Measurements from ENCODE around the gene RIC1.
"Not testable (repeated sequence)": the region's sequence is repeated elsewhere in the genome, so short reads cannot be mapped to it uniquely, and the experiment has no call there.

Gene RIC1

DNA sequence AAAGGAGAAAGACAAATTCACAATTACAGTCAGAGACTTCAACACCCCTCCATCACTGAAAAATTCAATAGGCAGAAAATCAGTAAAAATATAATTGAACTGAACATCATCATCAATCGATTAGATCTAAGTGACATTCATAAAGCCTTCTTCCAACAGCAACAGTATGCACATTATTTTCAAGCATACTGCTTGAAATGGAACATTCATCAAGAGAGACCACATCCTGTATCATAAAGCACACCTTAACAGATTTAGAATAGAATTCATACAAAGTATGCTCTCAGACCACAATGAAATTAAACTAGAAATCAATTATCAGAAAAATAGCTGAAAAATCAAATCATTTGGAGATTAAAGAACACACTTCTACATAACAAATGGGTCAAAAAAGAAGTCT lies 164.9 kb downstream of the RIC1 start:
- H3K27me3 Mint-ChIP-seq, result no peaks in the 10 kb centered on the region
- ATAC-seq, result no peak
- H3K4me3 Mint-ChIP-seq, result no peak overlapping the region
- no peaks in the 10 kb centered on the region for H3K9me3 Mint-ChIP-seq
- no peak overlapping the region for H3K27ac Mint-ChIP-seq
- peaks cover 31% of the 10 kb centered on the region for H3K4me1 Mint-ChIP-seq
- H3K36me3 Mint-ChIP-seq, result peaks cover 71% of the 10 kb centered on the region

DNA sequence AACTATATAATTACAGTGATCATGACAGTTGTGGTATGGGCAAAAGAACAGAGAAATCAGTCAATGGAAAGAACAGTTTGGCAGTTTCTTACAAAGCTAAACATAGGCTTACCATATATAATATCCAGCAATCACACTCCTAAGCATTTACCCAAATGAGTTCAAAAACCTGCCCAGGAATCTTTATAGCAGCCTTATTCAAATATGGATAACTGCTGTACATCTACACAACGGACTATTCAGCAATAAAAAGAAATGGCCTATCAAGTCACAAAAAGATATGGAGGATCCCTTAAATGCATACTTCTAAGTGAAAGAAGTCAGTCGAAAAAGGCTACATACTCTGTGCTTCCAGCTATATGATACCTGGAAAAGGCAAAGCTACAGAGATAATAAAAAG lies 167.4 kb downstream of the RIC1 start:
- no peak overlapping the region for H3K4me3 Mint-ChIP-seq
- no peak for ATAC-seq
- H3K36me3 Mint-ChIP-seq, result peaks cover 46% of the 10 kb centered on the region
- H3K27ac Mint-ChIP-seq, result no peak overlapping the region
- no peaks in the 10 kb centered on the region for H3K9me3 Mint-ChIP-seq
- peaks cover 14% of the 10 kb centered on the region for H3K4me1 Mint-ChIP-seq
- no peaks in the 10 kb centered on the region for H3K27me3 Mint-ChIP-seq

DNA sequence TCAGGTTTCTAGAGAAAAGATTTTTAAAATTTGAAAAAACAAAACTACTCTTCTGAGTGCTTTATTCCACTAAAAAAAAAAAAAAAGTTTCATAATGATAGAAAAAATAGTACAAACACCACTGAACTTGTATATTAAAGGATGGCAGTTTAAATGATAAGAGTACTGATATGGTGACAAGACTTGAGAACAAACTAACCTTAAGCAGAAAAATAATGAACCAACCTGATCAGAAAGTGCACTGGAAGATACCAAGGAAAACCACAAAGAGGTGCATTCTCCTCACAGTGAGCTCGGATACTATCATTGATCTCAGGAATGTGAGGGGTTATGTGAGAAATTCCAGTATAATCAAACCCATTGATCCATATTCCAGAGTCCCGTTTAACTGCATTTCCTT lies 169.7 kb downstream of the RIC1 start:
- ATAC-seq, result no peak
- Mint-ChIP-seq H3K9me3 (no peaks in the 10 kb centered on the region), H3K27me3 (no peaks in the 10 kb centered on the region), H3K4me1 (peaks cover 14% of the 10 kb centered on the region), H3K27ac (no peak overlapping the region), H3K36me3 (peaks cover 36% of the 10 kb centered on the region), H3K4me3 (no peak overlapping the region)

DNA sequence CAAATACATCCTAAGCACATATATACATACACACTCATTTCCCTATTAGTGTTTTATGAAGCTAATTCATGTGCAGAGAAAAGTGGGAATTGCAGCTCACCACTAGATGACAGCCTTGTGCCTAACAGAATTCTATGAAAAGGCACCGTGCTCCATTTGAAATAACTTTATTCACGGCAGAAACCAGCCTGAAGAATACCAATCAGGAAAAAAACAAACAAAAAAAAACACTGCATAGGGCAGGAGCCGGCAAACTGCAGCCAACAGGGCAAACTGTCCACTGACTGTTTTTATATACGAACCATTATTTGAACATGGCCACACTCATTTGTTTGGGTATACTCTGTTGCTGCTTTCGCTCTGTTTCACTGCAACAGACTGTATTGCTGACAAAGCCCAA lies 170.4 kb downstream of the RIC1 start:
- Mint-ChIP-seq H3K27me3 (no peaks in the 10 kb centered on the region), H3K27ac (no peak overlapping the region)

DNA sequence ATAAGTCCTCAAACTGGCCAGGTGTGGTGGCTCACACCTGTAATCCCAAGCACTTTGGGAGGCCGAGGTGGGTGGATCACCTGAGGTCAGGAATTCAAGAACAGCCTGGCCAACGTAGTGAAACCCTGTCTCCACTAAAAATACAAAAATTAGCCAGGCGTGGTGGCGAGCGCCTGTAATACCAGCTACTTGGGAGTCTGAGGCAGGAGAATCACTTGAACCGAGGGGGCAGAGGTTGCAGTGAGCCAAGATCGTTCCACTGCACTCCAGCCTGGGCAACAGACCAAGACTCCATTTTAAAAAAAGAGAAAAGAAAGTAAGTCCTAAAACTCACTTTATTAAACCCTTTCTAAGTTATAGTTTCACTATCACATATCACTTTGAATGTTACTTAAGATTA lies 171.5 kb downstream of the RIC1 start:
- ATAC-seq, H3K27ac Mint-ChIP-seq, H3K9me3 Mint-ChIP-seq, H3K4me1 Mint-ChIP-seq, H3K27me3 Mint-ChIP-seq, H3K4me3 Mint-ChIP-seq: not testable (repeated sequence)
- H3K36me3 Mint-ChIP-seq, result peaks cover 33% of the 10 kb centered on the region

More for the DNA sequence above, 170.4 kb downstream of the RIC1 start:
- ATAC-seq, result no peak
- Mint-ChIP-seq H3K4me3 (no peak overlapping the region), H3K9me3 (no peaks in the 10 kb centered on the region), H3K36me3 (peaks cover 29% of the 10 kb centered on the region), H3K4me1 (peaks cover 7% of the 10 kb centered on the region)

DNA sequence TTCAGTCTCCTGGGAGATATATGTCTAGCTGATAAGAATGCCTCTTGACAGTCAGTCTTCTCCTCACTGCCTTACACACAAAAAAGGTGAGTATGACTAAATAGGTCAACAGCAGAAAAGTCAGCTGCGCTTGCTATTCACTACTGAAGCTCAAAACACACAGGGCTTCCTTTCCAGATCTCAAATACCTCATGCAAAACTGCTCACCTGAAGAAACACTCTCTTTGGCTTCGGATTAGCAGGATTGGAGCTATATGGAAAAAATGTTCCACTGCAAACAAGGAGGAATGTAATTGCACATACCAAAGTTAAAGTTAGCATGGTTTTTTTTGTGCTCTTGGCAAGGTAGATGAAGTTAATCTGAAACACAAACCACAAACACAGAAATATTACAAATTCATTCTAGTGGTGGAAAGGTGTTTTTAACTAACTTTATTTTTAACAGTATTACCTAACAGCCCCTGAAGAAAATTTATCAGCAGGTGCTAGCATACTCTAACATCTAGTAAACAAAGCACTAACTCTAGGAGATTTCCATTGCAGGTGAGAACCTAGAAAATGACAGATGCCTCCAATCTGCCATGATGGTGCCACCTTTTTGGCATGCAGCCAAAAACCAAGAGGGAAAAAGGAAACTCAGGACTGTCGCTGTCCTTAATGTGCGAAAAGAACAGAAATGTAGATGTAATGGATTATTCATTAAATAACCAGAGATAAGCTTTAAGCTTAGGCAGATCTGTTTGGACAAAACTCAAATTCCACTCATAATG lies 172.2 kb downstream of the RIC1 start:
- Mint-ChIP-seq H3K27me3 (no peaks in the 10 kb centered on the region), H3K4me3 (no peak overlapping the region), H3K36me3 (peaks cover 29% of the 10 kb centered on the region), H3K27ac (no peak overlapping the region), H3K4me1 (peaks cover 5% of the 10 kb centered on the region), H3K9me3 (no peaks in the 10 kb centered on the region)
- ATAC-seq, result no peak

DNA sequence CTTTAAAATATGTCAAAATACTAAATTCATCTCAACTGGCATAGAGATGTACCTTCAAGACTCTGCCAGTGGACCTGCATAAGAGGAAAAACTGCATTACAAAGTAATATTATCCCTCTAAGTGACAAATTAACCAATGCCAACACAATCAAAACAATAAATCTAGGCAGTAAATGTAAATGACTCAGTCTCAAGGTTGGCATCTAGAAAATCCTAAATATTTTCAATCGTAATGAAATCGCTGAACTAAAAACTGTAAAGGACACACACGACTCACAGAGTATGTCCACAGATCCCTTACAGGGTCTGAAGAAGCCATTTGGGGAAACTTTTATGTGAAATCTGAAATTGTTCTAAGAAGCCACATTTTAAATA lies 172.8 kb downstream of the RIC1 start:
- ATAC-seq, result no peak
- Mint-ChIP-seq H3K27me3 (no peaks in the 10 kb centered on the region), H3K4me3 (no peak overlapping the region), H3K27ac (no peak overlapping the region), H3K4me1 (no peaks in the 10 kb centered on the region), H3K9me3 (no peaks in the 10 kb centered on the region), H3K36me3 (peaks cover 23% of the 10 kb centered on the region)

DNA sequence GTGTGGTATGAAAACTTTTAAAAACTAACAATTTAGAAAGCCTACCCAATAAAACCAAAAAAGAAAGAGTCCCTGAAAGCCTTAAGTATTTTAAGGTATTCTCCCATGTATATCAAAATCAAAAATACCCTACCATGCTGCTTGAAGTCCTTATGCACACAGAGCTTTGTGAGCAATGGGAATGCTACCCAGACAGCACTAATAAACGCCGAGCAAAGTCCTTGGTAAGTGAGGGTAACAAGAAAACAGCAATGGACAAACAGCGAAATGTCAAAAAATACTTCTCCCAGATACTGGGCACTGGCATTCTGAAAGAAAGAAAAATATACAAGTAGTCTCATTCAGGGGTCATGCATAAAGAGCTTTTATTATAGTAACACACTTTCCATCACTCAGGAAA lies 176.6 kb downstream of the RIC1 start:
- no peak overlapping the region for H3K27ac Mint-ChIP-seq
- no peak for ATAC-seq
- H3K9me3 Mint-ChIP-seq, result no peaks in the 10 kb centered on the region
- H3K4me1 Mint-ChIP-seq, result no peaks in the 10 kb centered on the region
- peaks cover 49% of the 10 kb centered on the region for H3K36me3 Mint-ChIP-seq
- H3K27me3 Mint-ChIP-seq, result no peaks in the 10 kb centered on the region
- H3K4me3 Mint-ChIP-seq, result no peak overlapping the region

DNA sequence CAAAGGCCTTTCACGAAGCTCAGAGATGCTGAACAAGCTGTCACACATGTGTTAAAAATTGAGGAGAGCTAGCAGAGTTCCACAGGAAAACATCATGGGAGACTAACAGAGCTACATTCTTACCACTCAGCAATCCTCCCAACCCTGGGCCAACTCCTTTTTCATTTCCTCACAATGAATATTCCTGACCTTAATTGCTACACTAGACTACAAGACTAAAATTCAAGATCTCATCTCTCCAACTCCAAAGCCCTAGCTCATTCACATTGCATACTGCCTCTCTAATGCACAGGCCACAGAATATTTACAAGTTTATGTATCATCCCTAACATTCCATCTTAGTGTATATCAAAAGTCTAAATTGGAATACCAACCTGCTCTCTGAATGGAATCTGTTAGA lies 182.8 kb downstream of the RIC1 start:
- no peaks in the 10 kb centered on the region for H3K27me3 Mint-ChIP-seq
- H3K36me3 Mint-ChIP-seq, result peaks cover 67% of the 10 kb centered on the region
- no peak overlapping the region for H3K4me3 Mint-ChIP-seq
- H3K27ac Mint-ChIP-seq, result no peak overlapping the region
- no peaks in the 10 kb centered on the region for H3K4me1 Mint-ChIP-seq
- no peak for ATAC-seq
- no peaks in the 10 kb centered on the region for H3K9me3 Mint-ChIP-seq

DNA sequence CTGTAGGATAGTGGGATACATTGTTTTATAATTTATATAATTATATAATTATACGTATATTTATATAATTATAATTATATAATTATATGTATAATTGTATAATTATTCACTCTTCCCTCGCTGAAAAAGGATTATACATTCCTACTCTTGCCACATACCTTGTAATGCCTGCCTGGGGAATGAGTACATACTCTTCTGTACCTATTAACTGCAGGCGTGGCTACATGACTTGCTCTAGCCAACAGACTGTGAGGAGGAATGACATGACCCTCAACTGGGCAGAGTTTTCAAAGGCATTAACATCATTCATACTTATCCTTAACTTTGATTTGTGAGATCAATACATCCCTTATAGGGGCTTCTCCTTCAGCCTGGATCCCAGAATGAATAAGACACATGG lies 184.9 kb downstream of the RIC1 start:
- H3K4me1 Mint-ChIP-seq, result no peaks in the 10 kb centered on the region
- no peak overlapping the region for H3K27ac Mint-ChIP-seq
- no peak for ATAC-seq
- peaks cover 3% of the 10 kb centered on the region for H3K9me3 Mint-ChIP-seq
- H3K4me3 Mint-ChIP-seq, result no peak overlapping the region
- peaks cover 65% of the 10 kb centered on the region for H3K36me3 Mint-ChIP-seq
- H3K27me3 Mint-ChIP-seq, result no peaks in the 10 kb centered on the region

DNA sequence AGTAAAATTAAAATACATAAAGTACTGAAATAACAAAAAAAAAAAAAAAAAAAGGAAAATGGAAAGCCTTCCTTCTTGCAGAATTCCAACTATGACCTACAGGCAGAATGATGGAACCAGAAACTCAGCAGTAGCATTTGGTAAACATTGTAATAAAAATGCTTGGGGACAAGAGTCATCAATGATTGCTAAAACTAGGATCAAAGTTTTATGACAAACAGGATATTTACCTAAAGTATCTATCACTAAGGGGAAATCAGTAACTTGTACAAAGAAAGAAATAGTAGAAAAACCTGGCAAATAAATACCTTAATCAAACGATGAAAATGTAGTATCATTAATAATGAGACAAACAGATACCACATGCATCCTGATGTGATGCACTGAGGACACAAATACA lies 186.6 kb downstream of the RIC1 start:
- peaks cover 63% of the 10 kb centered on the region for H3K36me3 Mint-ChIP-seq
- no peaks in the 10 kb centered on the region for H3K27me3 Mint-ChIP-seq
- H3K27ac Mint-ChIP-seq, result no peak overlapping the region
- peaks cover 3% of the 10 kb centered on the region for H3K9me3 Mint-ChIP-seq
- no peaks in the 10 kb centered on the region for H3K4me1 Mint-ChIP-seq
- H3K4me3 Mint-ChIP-seq, result no peak overlapping the region
- ATAC-seq, result no peak

DNA sequence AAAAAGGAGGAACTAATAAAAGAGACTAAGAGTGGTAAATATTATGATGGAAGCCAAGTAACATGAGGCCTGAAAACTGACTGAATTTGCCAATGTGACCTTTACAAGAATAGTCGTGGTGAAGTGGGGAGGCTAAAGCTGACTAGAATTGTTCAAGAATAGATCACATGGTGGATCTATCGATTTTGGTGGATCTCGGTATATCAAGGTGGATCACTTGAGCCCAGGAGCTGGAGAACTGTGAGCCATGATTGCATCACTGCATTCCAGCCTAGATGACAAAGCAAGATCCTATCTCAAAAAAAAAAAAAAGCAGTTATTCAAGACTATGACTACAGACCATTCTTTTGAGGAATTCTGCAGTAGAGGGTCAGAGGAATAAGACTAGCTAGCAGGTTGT lies 189.0 kb downstream of the RIC1 start:
- Mint-ChIP-seq H3K27ac (no peak overlapping the region), H3K4me1 (no peaks in the 10 kb centered on the region), H3K4me3 (no peak overlapping the region), H3K9me3 (peaks cover 3% of the 10 kb centered on the region), H3K27me3 (no peaks in the 10 kb centered on the region), H3K36me3 (peaks cover 48% of the 10 kb centered on the region)
- ATAC-seq, result no peak

DNA sequence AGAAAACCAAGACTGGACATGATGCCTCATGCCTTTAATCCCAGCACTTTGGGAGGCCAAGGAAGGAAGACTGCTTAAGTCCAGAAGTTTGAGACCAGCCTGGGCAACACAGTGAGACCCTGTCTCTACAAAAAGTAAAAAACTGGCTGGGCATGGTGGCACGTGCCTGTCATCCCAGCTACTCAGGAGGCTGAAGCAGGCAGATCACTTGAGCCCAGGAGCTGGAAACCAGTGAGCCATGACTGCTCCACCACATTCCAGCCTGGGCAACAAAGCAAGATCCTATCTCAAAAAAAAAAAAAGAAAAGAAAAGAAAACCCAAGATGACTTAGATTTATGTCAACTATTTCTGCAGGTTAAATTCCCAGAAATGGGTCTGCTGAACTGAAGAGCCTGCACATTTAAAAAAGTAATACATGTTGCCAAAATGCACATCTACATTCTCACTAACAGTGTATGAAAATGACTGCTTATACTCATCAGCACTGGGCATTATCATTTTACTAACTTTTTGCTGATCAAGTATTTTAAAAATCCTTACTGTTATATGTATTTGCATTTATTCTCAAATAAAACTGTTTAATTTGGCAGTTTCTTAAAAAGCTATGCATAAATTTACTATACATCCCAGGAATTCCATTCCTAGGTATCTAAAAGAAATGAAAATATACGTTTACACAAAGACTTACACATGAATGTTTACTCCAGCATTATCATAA lies 189.7 kb downstream of the RIC1 start:
- H3K27me3 Mint-ChIP-seq, result no peaks in the 10 kb centered on the region
- peaks cover 3% of the 10 kb centered on the region for H3K9me3 Mint-ChIP-seq
- no peak overlapping the region for H3K4me3 Mint-ChIP-seq
- peaks cover 48% of the 10 kb centered on the region for H3K36me3 Mint-ChIP-seq
- no peaks in the 10 kb centered on the region for H3K4me1 Mint-ChIP-seq
- H3K27ac Mint-ChIP-seq, result no peak overlapping the region
- no peak for ATAC-seq

DNA sequence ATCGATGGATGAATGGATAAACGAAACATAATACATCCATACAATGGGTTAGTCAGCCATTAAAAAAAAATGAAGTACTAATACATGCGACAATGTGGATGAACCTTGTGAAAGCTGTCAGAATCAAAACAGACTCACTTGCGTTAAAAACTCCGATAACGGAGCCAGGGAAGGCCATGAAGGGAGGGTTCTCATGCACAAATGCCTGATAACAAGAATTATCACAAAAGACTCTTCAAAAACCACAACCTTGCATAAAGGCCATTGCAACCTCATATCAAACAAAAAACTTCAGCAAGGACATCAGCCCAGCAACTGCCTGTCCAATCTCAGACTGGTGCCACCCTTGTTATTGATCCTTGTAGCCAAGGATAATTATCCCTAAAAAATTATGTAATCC lies 190.3 kb downstream of the RIC1 start:
- ATAC-seq, result no peak

DNA sequence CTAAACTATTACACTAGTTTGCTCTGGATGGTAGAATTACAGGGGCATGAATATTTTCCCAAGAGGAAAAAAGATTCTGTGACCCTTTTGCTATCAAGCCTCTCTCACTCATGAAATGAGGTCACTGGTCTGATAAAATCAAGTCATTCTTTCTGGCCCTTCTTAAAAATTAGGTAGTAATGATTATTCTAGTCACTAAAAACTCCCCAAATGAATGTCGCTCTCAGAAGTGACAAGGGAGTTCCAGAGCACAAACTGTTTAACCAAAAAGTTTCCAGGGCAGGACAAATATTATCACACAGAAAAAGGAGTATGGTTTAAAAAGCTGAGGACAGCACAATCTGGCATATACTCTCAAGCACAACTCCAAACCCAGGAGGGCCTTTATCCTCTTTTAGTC lies 191.5 kb downstream of the RIC1 start:
- no peak overlapping the region for H3K4me3 Mint-ChIP-seq
- no peak overlapping the region for H3K27ac Mint-ChIP-seq
- no peaks in the 10 kb centered on the region for H3K4me1 Mint-ChIP-seq
- peaks cover 3% of the 10 kb centered on the region for H3K9me3 Mint-ChIP-seq
- H3K36me3 Mint-ChIP-seq, result peaks cover 46% of the 10 kb centered on the region
- ATAC-seq, result no peak
- no peaks in the 10 kb centered on the region for H3K27me3 Mint-ChIP-seq

More for the DNA sequence above, 190.3 kb downstream of the RIC1 start:
- peaks cover 3% of the 10 kb centered on the region for H3K9me3 Mint-ChIP-seq
- no peak overlapping the region for H3K27ac Mint-ChIP-seq
- no peak overlapping the region for H3K4me3 Mint-ChIP-seq
- peaks cover 48% of the 10 kb centered on the region for H3K36me3 Mint-ChIP-seq
- H3K4me1 Mint-ChIP-seq, result no peaks in the 10 kb centered on the region
- no peaks in the 10 kb centered on the region for H3K27me3 Mint-ChIP-seq

DNA sequence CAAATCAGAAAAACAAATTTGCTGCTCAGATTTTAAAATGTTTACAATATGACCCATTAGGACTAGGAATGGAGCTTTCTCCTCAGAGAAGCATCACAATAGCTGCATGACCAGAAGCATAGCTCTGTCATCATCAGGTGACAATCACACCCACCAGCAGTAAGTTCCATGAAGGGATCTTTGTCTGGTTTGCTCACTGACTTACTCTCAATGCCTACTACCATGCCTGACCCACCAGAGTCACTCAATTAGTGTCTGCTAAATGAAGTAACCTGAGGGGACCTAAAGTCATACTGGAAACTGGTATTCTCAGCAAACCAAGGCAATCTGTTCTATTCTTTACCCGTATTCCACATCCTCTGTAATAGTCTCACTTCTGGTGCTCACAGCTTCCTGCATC lies 196.3 kb downstream of the RIC1 start:
- no peak overlapping the region for H3K27ac Mint-ChIP-seq

More for the DNA sequence above, 196.3 kb downstream of the RIC1 start:
- H3K36me3 Mint-ChIP-seq, result peaks cover 20% of the 10 kb centered on the region
- H3K4me1 Mint-ChIP-seq, result peaks cover 13% of the 10 kb centered on the region
- no peaks in the 10 kb centered on the region for H3K27me3 Mint-ChIP-seq
- no peak for ATAC-seq
- no peak overlapping the region for H3K4me3 Mint-ChIP-seq
- H3K9me3 Mint-ChIP-seq, result no peaks in the 10 kb centered on the region
